ENCODE results near the gene PLAC1.

Gene PLAC1

DNA sequence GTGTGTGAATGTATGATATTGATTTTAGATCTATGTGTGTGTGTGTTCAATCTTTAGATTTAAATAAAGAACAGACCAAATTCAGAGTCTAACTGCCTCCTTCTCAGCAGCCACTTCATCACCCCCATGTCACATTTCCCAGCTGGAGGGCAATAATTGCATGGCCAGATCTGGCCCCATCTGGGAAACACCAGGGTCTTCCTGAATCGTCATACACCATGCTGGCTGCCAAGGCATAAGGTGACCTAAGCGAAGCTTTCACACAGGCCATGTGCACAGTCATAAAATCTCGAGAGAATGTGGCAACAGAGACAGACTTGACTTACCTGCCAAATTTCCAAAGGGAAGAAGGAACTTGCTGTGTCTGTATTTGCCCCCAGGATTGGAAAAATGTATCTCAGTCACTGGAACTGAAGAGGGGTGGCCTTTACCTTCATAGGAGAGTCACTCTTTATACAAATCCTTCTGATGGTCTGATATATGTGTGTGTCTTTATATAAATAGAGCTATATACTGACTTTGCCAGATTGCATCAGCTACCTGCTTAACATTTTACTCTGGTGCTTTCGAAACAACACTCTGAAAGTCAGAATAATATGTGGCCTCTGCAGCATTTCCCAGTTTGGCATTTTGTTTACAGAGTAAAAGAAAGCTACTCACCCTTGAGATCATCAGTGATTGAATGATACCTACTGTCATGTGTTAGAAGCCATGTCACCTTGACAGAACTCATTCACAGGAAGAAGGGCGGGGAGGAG lies at the start of gene PLAC1:
PLAC1 (minus strand) TSS at position 470 of the 758 bp plus-strand sequence. CDS start 91,789 bp downstream, outside the sequence.
- H3K4me3 ChIP-seq (ENCODE audit: low read depth, low read length): no peak within 1 kb of the TSS

DNA sequence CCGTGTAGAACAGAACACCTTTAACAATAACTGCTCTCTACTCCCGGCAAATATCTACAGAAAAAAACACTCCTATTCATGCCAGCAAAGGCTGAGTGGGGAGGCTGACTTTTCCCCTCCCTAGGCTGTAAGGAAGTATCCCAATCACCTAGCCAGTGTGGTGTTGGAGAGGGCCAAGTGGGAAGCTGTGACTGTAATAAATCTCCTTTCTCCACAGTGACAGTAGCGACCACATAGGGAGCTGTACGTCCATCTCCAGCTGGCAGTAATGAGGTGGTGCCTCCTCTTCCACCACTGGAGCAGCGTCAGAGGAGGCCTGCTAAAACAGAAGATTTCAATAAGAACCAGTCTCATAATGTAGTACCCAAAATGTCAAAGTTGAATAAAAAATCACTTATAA lies 47.9 kb upstream of the PLAC1 start:
- H3K4me3 ChIP-seq (ENCODE audit: low read depth, low read length): no peak overlapping the region

GRCh38 chrX:134695999-134696398 lies 37.7 kb upstream of the PLAC1 start:
- no peak overlapping the region for H3K4me3 ChIP-seq (ENCODE audit: low read depth, low read length)

- H3K4me3 ChIP-seq (ENCODE audit: low read depth, low read length): no peak overlapping the region
These were observed 36.4 kb upstream of the PLAC1 start for GRCh38 chrX:134694333-134695322.

DNA sequence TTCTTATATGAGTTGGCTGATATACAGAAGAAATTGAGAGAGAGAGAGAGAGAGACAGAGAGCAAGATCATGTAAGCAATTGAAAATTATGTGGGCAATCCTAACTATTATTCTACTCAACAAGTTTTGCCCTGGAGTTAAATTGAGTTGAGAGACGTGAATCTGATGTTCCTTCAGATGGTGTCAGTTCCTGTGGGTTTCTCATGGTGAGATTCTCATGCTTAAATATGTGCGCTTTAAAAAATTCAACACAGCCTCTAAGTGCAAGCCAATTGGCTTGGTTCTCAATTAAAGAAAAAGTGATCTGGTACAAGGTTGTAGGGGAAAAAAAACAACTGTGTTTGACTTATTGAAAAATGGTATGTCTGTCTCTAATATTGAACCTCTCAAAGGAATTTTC lies 35.4 kb upstream of the PLAC1 start:
- no peak overlapping the region for H3K4me3 ChIP-seq (ENCODE audit: low read depth, low read length)

- H3K4me3 ChIP-seq (ENCODE audit: low read depth, low read length): no peak overlapping the region
These were observed 34.7 kb upstream of the PLAC1 start for GRCh38 chrX:134692990-134693389.

GRCh38 chrX:134692233-134692632 lies 34.0 kb upstream of the PLAC1 start:
- H3K4me3 ChIP-seq (ENCODE audit: low read depth, low read length): no peak overlapping the region

GRCh38 chrX:134691453-134691852 lies 33.2 kb upstream of the PLAC1 start:
- no peak overlapping the region for H3K4me3 ChIP-seq (ENCODE audit: low read depth, low read length)

DNA sequence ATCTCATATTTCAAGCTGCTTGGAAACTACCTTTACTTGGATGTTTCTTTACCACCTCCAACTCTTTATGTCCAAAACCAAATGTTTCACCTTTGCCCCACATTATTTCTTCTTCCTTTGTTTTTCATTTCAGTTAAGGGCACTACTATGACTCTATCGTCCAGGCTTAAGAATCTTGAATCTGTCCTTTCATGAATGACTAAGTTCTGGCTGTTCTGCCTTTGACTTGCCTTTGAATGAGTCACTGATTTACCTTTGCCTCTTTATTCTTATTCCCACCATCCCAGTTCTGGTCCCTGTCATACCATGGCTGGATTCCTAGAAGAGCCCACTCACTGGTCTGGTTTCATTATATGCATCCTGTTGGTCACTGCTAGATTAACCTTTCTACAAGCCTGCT lies 30.6 kb upstream of the PLAC1 start:
- no peak overlapping the region for H3K4me3 ChIP-seq (ENCODE audit: low read depth, low read length)

- no peak overlapping the region for H3K4me3 ChIP-seq (ENCODE audit: low read depth, low read length)
These were observed 30.0 kb upstream of the PLAC1 start for GRCh38 chrX:134688031-134688823.

- no peak overlapping the region for H3K4me3 ChIP-seq (ENCODE audit: low read depth, low read length)
These were observed 27.4 kb upstream of the PLAC1 start for GRCh38 chrX:134685668-134686067.

GRCh38 chrX:134684956-134685355 lies 26.7 kb upstream of the PLAC1 start:
- no peak overlapping the region for H3K4me3 ChIP-seq (ENCODE audit: low read depth, low read length)

DNA sequence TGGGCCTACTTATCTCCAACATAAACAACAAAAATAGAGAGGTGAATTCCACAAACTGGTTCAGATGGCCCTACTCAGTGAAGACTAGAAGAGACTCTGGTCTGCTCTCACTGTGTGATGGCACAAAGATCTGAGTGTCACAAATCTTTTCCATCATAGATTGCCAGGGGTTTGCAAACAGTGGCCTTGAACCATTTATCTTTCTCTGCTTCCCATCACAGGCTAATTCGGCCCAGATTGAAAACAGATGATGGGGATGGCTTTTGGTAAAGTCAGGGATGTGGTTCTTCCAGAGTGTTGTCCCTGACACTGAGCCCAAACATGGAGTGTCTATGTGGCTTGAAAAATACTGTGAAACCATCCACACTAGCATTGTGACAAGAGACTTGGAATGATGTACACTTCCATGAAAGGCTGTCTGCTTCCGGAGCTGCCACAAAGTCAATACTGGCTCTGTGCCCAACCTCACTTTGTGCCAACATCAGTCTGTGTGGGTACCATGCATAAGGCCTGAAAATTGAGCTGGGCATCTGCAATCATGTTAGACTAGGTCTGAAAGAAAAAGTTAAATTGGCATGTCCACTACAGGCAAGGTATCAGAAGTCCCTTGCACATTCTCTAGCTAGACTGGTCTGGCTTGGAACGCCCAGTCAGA lies 25.2 kb upstream of the PLAC1 start:
- H3K4me3 ChIP-seq (ENCODE audit: low read depth, low read length): no peak overlapping the region

- H3K4me3 ChIP-seq (ENCODE audit: low read depth, low read length): no peak overlapping the region
These were observed 23.8 kb upstream of the PLAC1 start for GRCh38 chrX:134682081-134682480.

DNA sequence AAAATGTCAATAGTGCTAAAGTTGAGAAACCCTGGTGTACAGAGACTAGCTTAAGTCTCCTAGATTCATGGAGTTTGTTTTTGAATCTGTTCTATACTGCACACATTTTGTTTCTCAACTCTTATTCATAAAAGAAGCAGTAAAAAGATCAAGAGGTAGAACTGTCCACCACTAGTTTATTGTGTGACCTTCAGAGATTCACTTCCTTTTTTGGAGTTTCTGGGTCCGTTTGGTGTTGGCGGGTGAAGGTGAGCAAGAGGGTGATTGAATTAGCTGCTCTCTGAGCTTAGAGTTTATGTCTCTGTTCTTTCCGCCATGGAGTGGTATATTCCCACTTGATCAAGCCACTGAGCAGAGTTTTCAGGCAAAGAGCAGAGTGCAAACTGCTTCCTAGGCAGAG lies 21.4 kb upstream of the PLAC1 start:
- H3K4me3 ChIP-seq (ENCODE audit: low read depth, low read length): no peak overlapping the region

GRCh38 chrX:134679221-134679620 lies 20.9 kb upstream of the PLAC1 start:
- H3K4me3 ChIP-seq (ENCODE audit: low read depth, low read length): no peak overlapping the region

- H3K4me3 ChIP-seq (ENCODE audit: low read depth, low read length): no peak overlapping the region
These were observed 19.1 kb upstream of the PLAC1 start for GRCh38 chrX:134677332-134677731.

GRCh38 chrX:134676436-134676835 lies 18.2 kb upstream of the PLAC1 start:
- no peak overlapping the region for H3K4me3 ChIP-seq (ENCODE audit: low read depth, low read length)

DNA sequence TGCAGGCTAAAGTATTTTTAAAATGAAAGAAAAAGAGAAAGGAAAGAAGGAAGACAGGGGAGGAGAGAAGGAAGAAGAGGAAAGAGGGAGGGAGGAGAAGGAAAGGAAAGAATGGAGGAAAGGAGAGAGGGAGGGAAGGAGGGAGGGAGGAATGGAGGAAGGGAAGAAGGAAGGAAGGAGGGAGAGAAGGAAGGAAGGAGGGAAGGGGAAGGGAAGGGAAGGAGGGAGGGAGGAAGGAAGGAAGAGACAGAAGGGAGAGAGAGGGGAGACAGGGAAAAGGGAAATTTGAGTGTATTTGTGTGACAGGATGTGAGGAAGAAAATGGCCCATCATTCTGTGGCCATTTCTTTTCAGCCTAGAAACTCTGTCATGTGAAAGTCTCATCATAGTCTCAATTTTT lies 14.9 kb upstream of the PLAC1 start:
- no peak overlapping the region for H3K4me3 ChIP-seq (ENCODE audit: low read depth, low read length)

GRCh38 chrX:134672101-134672500 lies 13.8 kb upstream of the PLAC1 start:
- H3K4me3 ChIP-seq (ENCODE audit: low read depth, low read length): no peak overlapping the region

DNA sequence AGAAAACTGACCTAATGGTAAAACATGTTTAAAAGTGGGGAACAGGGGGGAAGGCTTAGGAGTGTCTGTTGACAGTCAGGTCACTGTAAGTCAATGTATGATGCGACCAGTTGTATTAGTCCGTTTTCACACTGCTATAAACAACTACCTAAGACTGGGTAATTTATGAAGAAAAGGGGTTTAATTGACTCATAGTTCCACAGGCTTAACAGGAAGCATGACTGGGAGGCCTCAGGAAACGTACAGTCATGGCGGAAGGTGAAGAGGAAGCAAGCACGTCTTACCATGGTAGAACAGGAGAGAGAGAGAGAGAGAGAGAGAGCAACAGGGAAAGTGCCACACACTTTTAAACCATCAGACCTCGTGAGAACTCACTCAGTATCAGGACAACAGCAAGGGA lies 13.0 kb upstream of the PLAC1 start:
- H3K4me3 ChIP-seq (ENCODE audit: low read depth, low read length): no peak overlapping the region
